Naive thymus-derived CD4-positive, alpha-beta T cell (primary cell): Measurements from ENCODE around the gene GP1BB. TPM values are rescaled to one million over a fixed set of nuclear protein-coding genes. Genes with fewer than 3 reads are reported as not detected.
A peak's percentile ranks its signal among the peaks of the same experiment; 100 is the strongest.

Experiments used
- ATAC-seq: fragments of 150-1000 bp; cut with Tn5 transposase; 2 replicates; pipeline ENCODE4 v1.10.0; 2021; ENCODE audit warnings: mild to moderate bottlenecking, moderate library complexity
- CTCF ChIA-PET: fragments of 350-600 bp; sonication (Branson Sonifier 250); formaldehyde crosslinking; loops from one replicate; lab custom pipeline; 2021; ENCODE audit warnings: antibody characterized with exemption; lab: Charles Lee
- POLR2A ChIA-PET: fragments of 350-600 bp; sonication (Branson Sonifier 250); formaldehyde crosslinking; loops from one replicate; lab custom pipeline; 2021; ENCODE audit warnings: antibody characterized with exemption, inconsistent platforms; lab: Charles Lee
- DNase-seq, 9 donors: peaks; one replicate each; pipeline versions ENCODE4 v3.0.0 to v3.0.0-alpha.2; 2020 to 2022; ENCODE audit warnings: mixed read lengths in 1 of 9
- H3K27ac ChIP-seq: one replicate; pipeline ENCODE4 v1.7.0; 2013; ENCODE audit warnings: mild to moderate bottlenecking, low read depth, low read length, moderate library complexity
- H3K27me3 ChIP-seq, 2 donors: one replicate each; pipeline ENCODE4 v1.7.0; 2013; ENCODE audit warnings: low read length in 2 of 2, mild to moderate bottlenecking in 2 of 2, moderate library complexity in 2 of 2; ENCODE audit not compliant: control insufficient read depth in 2 of 2, insufficient read depth in 2 of 2
- H3K36me3 ChIP-seq, 3 experiments: 1 replicate in 2 of 3; 2 replicates in 1 of 3; pipeline ENCODE4 v1.7.0; 2013; ENCODE audit warnings: low read length in 3 of 3, mild to moderate bottlenecking in 3 of 3, moderate library complexity in 1 of 3; ENCODE audit not compliant: insufficient read depth in 3 of 3, control insufficient read depth in 2 of 3
- H3K4me1 ChIP-seq, 2 donors: one replicate each; pipeline ENCODE4 v1.7.0; 2013; ENCODE audit warnings: low read length in 2 of 2, mild to moderate bottlenecking in 2 of 2, moderate library complexity in 1 of 2; ENCODE audit not compliant: control insufficient read depth in 2 of 2, insufficient read depth in 2 of 2
- H3K4me3 ChIP-seq: 2 replicates; pipeline ENCODE4 v1.7.0; 2013; ENCODE audit warnings: mild to moderate bottlenecking, low read length
- H3K9me3 ChIP-seq, 3 experiments: 1 replicate in 2 of 3; 2 replicates in 1 of 3; pipeline ENCODE4 v1.7.0; 2013; ENCODE audit warnings: low read length in 3 of 3; ENCODE audit not compliant: control insufficient read depth in 2 of 3
- H3K27ac Mint-ChIP-seq, 9 donors: one replicate each; pipeline ENCODE4 v1.8.0; 2020 to 2022; ENCODE audit warnings: mixed read lengths in 9 of 9, mild to moderate bottlenecking in 8 of 9, moderate library complexity in 5 of 9, inconsistent platforms in 2 of 9
- H3K27me3 Mint-ChIP-seq, 5 donors: one replicate each; pipeline ENCODE4 v1.8.0; 2021 to 2022; ENCODE audit warnings: mixed read lengths in 5 of 5, mild to moderate bottlenecking in 1 of 5
- H3K36me3 Mint-ChIP-seq, 5 donors: one replicate each; pipeline ENCODE4 v1.8.0; 2020 to 2022; ENCODE audit warnings: mixed read lengths in 5 of 5, mild to moderate bottlenecking in 3 of 5, inconsistent platforms in 1 of 5
- H3K4me1 Mint-ChIP-seq, 7 donors: one replicate each; pipeline ENCODE4 v1.8.0; 2020 to 2022; ENCODE audit warnings: mixed read lengths in 7 of 7, mild to moderate bottlenecking in 3 of 7, inconsistent platforms in 1 of 7
- H3K4me3 Mint-ChIP-seq, 10 donors: one replicate each; pipeline ENCODE4 v1.8.0; 2020 to 2022; ENCODE audit warnings: mild to moderate bottlenecking in 10 of 10, mixed read lengths in 10 of 10, moderate library complexity in 6 of 10, inconsistent platforms in 2 of 10
- H3K9me3 Mint-ChIP-seq, 11 donors: one replicate each; pipeline ENCODE4 v1.8.0; 2020 to 2022; ENCODE audit warnings: mixed read lengths in 11 of 11, mild to moderate bottlenecking in 4 of 11, inconsistent platforms in 1 of 11, moderate library complexity in 1 of 11
- intact Hi-C, 2 donors: fragments of 100-400 bp; cut with micrococcal nuclease; formaldehyde crosslinking; loops; one replicate each; pipeline ENCODE4 v1.15.1; 2023
- polyA plus RNA-seq, 2 donors: library from polyadenylated mRNA; unstranded; fragments of 300-500 nt; fragmentation: Illumina TruSeq; gene quantifications; one replicate each; pipeline ENCODE4 v1.2.3, GENCODE V29; 2021
- total RNA-seq, 6 experiments: library from RNA in 5 of 6; stranded (reverse) in 5 of 6; gene quantifications; 1 replicate in 5 of 6; 2 replicates in 1 of 6; pipeline ENCODE4 v1.2.3 and lab custom pipeline; 2021 to 2026

The GP1BB gene
- total and polyA plus RNA-seq, 7 experiments from 2014 or later, result 0.40 to 3.0 TPM; not detected in 5

- no peak overlapping the region for H3K27ac ChIP-seq
- no peaks in the 10 kb centered on the region for H3K36me3 ChIP-seq
- H3K9me3 ChIP-seq, result no peaks in the 10 kb centered on the region
- H3K27me3 ChIP-seq, result peaks cover 9 to 36% of the 10 kb centered on the region in 2 donors
- H3K4me3 ChIP-seq, result no peak overlapping the region
- Mint-ChIP-seq H3K4me1 (peaks cover 0 to 21% (median 8%) of the 10 kb centered on the region in 7 donors), H3K27me3 (peaks cover 51 to 73% (median 53%) of the 10 kb centered on the region in 5 donors), H3K9me3 (peaks cover 0 to 2% (median 0%) of the 10 kb centered on the region in 11 donors), H3K4me3 (no peak overlapping the region), H3K36me3 (no peaks in the 10 kb centered on the region), H3K27ac (no peak overlapping the region)
- intact Hi-C loops, result no loop called here
- ChIA-PET CTCF (no interaction called here), POLR2A (no interaction called here)
- H3K4me1 ChIP-seq, result peaks cover 0 to 15% of the 10 kb centered on the region in 2 donors
- ATAC-seq, result no peak
- no peak for DNase-seq
Observed at GRCh38 chr22:19770349-19771220, 47.2 kb downstream of the GP1BB start.

GRCh38 chr22:19772422-19772672 is 49.0 kb downstream of the GP1BB start:
- Histone ChIP-seq H3K4me1 (peaks cover 0 to 7% of the 10 kb centered on the region in 2 donors), H3K9me3 (no peaks in the 10 kb centered on the region), H3K4me3 (no peak overlapping the region), H3K27me3 (peaks cover 9 to 27% of the 10 kb centered on the region in 2 donors), H3K27ac (no peak overlapping the region), H3K36me3 (no peaks in the 10 kb centered on the region)
- peaks cover 0 to 2% (median 0%) of the 10 kb centered on the region in 11 donors for H3K9me3 Mint-ChIP-seq
- H3K4me3 Mint-ChIP-seq, result no peak overlapping the region
- peaks cover 49 to 68% (median 49%) of the 10 kb centered on the region in 5 donors for H3K27me3 Mint-ChIP-seq
- intact Hi-C loops, result no loop called here
- ATAC-seq, result no peak
- H3K4me1 Mint-ChIP-seq, result peaks cover 7 to 25% (median 10%) of the 10 kb centered on the region in 7 donors
- no peaks in the 10 kb centered on the region for H3K36me3 Mint-ChIP-seq
- no peak for DNase-seq
- H3K27ac Mint-ChIP-seq, result peak overlapping the region in 1 of 9 donors; percentile 17
- ChIA-PET POLR2A (no interaction called here), CTCF (interaction anchor here (0.6 kb wide), 1 partner anchor 523 kb away, joined by 3 read pairs; no protein-coding TSS in a partner anchor)

- Histone ChIP-seq H3K27me3 (peaks cover 5 to 22% of the 10 kb centered on the region in 2 donors), H3K9me3 (no peaks in the 10 kb centered on the region), H3K27ac (no peak overlapping the region), H3K4me1 (peaks cover 0 to 1% of the 10 kb centered on the region in 2 donors), H3K4me3 (no peak overlapping the region), H3K36me3 (no peaks in the 10 kb centered on the region)
- no peaks in the 10 kb centered on the region for H3K36me3 Mint-ChIP-seq
- intact Hi-C loops, result no loop called here
- H3K27ac Mint-ChIP-seq, result peak overlapping the region in 1 of 9 donors; percentile 17
- H3K4me1 Mint-ChIP-seq, result peaks cover 5 to 20% (median 9%) of the 10 kb centered on the region in 7 donors
- peaks cover 44 to 62% (median 49%) of the 10 kb centered on the region in 5 donors for H3K27me3 Mint-ChIP-seq
- ATAC-seq (peak; percentile 42), DNase-seq (no peak)
- POLR2A ChIA-PET, result no interaction called here
- H3K9me3 Mint-ChIP-seq, result peaks cover 0 to 2% (median 0%) of the 10 kb centered on the region in 11 donors
- H3K4me3 Mint-ChIP-seq, result no peak overlapping the region
- CTCF ChIA-PET, result interaction anchor here (0.6 to 1.3 kb wide), 2 partner anchors 16 to 522 kb away, joined by 3 read pairs; no protein-coding TSS in a partner anchor
Observed at GRCh38 chr22:19772673-19773469, 49.5 kb downstream of the GP1BB start.

- Mint-ChIP-seq H3K27me3 (peaks cover 37 to 58% (median 45%) of the 10 kb centered on the region in 5 donors), H3K27ac (no peak overlapping the region), H3K9me3 (peaks cover 0 to 2% (median 0%) of the 10 kb centered on the region in 11 donors), H3K36me3 (no peaks in the 10 kb centered on the region), H3K4me3 (no peak overlapping the region), H3K4me1 (peaks cover 5 to 14% (median 9%) of the 10 kb centered on the region in 7 donors)
- no peak for DNase-seq
- intact Hi-C loops, result no loop called here
- ChIA-PET CTCF (interaction anchor here (1.3 kb wide), 1 partner anchor 17 kb away, joined by 3 read pairs; no protein-coding TSS in a partner anchor), POLR2A (no interaction called here)
- Histone ChIP-seq H3K9me3 (no peaks in the 10 kb centered on the region), H3K4me3 (no peak overlapping the region), H3K27ac (no peak overlapping the region), H3K4me1 (no peaks in the 10 kb centered on the region), H3K27me3 (peaks cover 0 to 15% of the 10 kb centered on the region in 2 donors), H3K36me3 (no peaks in the 10 kb centered on the region)
- ATAC-seq, result no peak
Observed at GRCh38 chr22:19773470-19774040, 50.2 kb downstream of the GP1BB start.

Other genes starting within 250 kb of the GP1BB start
- 10 to 100 TPM; 46.8 to 84.8 (median 66.9) TPM for gene UFD1, start 244.3 kb upstream of the GP1BB start, total RNA-seq
- 10 to 100 TPM; 78.7 to 87.8 TPM for gene UFD1, start 244.3 kb upstream of the GP1BB start, polyA plus RNA-seq
- gene CDC45, start 243.6 kb upstream of the GP1BB start, total RNA-seq, result 10 to 100 TPM in 1 of 5 experiments, 1 to 10 TPM in 1, under 1 TPM in 3; 0.35 to 57.7 (median 0.85) TPM
- 1 to 10 TPM in 1 of 2 donors, under 1 TPM in 1; 0.45 to 1.7 TPM for gene CDC45, start 243.6 kb upstream of the GP1BB start, polyA plus RNA-seq
- gene CLDN5, start 199.1 kb upstream of the GP1BB start, total RNA-seq, result 1 to 10 TPM in 2 of 5 experiments, not detected in 3; 1.7 to 2.0 TPM
- 10 to 100 TPM in 1 of 2 donors, 1 to 10 TPM in 1; 6.7 to 11.7 TPM for gene CLDN5, start 199.1 kb upstream of the GP1BB start, polyA plus RNA-seq
- gene SEPTIN5, start 9.0 kb upstream of the GP1BB start, total RNA-seq, result 1 to 10 TPM in 1 of 5 experiments, under 1 TPM in 2, not detected in 2; 0.22 to 4.2 (median 0.66) TPM
- gene SEPTIN5, start 9.0 kb upstream of the GP1BB start, polyA plus RNA-seq, result under 1 TPM in 1 of 2 donors, not detected in 1; 0.32 TPM
- gene TBX1, start 37.2 kb downstream of the GP1BB start, total RNA-seq, result under 1 TPM in 1 of 5 experiments, not detected in 4; 0.22 TPM
- gene TBX1, start 37.2 kb downstream of the GP1BB start, polyA plus RNA-seq, result not detected
- 10 to 100 TPM in 2 of 5 experiments, 1 to 10 TPM in 3; 4.2 to 14.1 (median 9.5) TPM for gene GNB1L, start 131.3 kb downstream of the GP1BB start, total RNA-seq
- gene GNB1L, start 131.3 kb downstream of the GP1BB start, polyA plus RNA-seq, result 10 to 100 TPM; 12.1 to 20.8 TPM
- 10 to 100 TPM; 18.2 to 36.8 (median 24.9) TPM for gene RTL10, start 131.3 kb downstream of the GP1BB start, total RNA-seq
- 10 to 100 TPM; 14.9 to 15.1 TPM for gene RTL10, start 131.3 kb downstream of the GP1BB start, polyA plus RNA-seq
- gene COMT, start 218.2 kb downstream of the GP1BB start, total RNA-seq, result 10 to 100 TPM; 30.0 to 80.7 (median 36.7) TPM
- gene COMT, start 218.2 kb downstream of the GP1BB start, polyA plus RNA-seq, result 100 to 1,000 TPM in 1 of 2 donors, 10 to 100 TPM in 1; 85.0 to 105 TPM
- gene TXNRD2, start 218.3 kb downstream of the GP1BB start, total RNA-seq, result 10 to 100 TPM; 24.7 to 39.0 (median 36.7) TPM
- gene TXNRD2, start 218.3 kb downstream of the GP1BB start, polyA plus RNA-seq, result 10 to 100 TPM; 14.0 to 15.2 TPM